RKO (cell line): ENCODE data around the gene ADD1.

Source experiments
- DNase-seq: peaks from one replicate; pipeline ENCODE4 v3.0.0-alpha.2; 2016; ENCODE audit warnings: low spot score

The ADD1 gene

DNA sequence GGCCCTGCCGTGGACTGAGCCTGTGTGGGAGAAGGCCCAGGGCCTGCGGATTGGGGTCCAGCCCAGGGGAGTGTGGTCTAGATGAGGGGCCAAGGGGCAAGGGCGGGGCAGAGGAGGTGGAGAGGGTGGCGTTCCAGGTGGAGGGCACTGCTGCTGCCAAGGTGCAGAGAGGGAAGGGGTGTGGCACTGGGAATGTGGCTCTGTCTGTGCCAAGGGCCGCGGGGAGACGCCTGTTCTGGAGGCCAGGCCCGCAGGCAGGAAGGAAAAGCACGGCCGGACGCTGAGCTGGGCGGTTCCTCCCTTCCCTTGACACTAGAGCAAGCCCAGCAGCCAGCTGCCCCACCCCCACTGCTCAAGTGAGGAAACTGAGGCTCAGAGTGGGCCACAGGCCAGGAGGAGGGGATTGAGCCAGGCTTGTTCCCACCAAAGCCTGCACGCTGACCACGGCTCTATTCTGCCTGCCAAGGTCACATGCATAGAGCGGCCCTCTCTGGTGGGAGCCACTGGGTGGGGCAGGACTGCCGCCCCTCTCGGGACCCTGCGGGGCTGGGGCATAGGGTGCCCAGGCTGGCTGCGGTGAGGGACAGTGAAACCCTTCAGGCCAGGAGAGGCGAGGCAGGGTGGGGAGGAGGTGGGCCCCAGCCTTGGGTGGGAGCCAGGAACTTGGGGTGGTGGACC, 37.8 kb upstream of the ADD1 start:
- DNase-seq = no peak

- DNase-seq = no peak
Measured at GRCh38 chr4:2806390-2807355, 37.0 kb upstream of the ADD1 start.

DNA sequence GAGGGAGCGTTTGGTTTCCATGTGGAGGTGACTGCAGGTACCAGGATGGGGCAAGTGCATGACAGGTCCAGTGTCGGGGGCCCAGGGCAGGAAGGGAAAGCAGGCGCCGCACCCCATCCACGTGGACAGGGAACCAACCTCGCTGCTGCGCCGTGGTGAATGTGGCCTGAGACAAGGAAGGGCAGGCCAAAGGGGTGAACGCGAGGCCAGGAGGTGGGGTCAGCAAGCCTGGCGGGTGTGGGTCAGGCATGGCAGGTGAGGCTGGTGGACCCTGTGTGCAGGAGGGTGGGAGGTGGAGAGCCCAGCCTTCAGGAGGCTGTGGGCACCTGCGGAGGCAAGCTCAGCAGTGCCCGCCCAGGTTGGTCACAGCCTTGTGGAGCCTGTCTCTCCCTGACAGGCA, 36.1 kb upstream of the ADD1 start:
- no peak for DNase-seq

GRCh38 chr4:2808001-2808400, 35.6 kb upstream of the ADD1 start:
- DNase-seq = no peak

GRCh38 chr4:2809610-2810180, 33.9 kb upstream of the ADD1 start:
- DNase-seq = no peak

- DNase-seq = no peak
Measured at GRCh38 chr4:2810388-2810787, 33.3 kb upstream of the ADD1 start.

DNA sequence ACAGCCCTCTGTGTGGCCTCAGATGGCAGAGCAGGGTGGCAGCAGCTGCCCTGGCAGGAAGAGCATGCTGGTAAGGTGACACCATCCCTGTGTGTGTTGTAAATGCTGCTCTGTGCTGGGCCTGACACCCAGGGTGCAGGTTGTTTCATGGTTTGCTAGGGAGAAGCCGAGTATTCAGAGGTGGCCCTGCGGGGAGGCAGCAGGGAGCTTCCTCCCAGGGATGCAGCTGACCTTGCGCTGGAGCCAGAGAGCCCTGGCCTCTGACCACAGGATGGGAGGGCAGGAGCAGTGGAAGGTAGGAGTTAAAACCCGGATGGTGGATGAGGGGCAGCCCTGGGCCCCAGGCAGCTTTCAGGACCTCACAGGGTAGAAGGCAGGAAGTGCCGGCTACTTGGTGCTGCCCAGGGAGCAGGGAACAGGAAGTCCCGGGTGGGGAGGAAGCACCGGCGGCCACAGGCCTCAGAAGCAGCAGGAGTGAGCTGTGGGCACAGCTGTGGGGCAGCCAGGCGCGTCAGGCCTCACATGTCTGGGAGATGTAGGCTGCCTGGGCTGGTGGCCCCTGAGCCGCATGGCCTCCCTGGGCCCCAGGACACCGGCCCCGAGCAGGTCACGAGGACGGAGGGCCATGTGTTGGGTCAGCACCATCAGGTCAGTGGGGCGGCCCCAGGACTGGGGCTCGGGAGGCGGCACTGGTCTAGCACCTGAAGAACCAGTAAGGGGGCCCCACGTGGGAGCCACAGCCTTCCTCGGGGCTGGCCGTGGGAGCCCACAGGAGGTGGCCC, 31.6 kb upstream of the ADD1 start:
- peak; percentile 81 for DNase-seq

DNA sequence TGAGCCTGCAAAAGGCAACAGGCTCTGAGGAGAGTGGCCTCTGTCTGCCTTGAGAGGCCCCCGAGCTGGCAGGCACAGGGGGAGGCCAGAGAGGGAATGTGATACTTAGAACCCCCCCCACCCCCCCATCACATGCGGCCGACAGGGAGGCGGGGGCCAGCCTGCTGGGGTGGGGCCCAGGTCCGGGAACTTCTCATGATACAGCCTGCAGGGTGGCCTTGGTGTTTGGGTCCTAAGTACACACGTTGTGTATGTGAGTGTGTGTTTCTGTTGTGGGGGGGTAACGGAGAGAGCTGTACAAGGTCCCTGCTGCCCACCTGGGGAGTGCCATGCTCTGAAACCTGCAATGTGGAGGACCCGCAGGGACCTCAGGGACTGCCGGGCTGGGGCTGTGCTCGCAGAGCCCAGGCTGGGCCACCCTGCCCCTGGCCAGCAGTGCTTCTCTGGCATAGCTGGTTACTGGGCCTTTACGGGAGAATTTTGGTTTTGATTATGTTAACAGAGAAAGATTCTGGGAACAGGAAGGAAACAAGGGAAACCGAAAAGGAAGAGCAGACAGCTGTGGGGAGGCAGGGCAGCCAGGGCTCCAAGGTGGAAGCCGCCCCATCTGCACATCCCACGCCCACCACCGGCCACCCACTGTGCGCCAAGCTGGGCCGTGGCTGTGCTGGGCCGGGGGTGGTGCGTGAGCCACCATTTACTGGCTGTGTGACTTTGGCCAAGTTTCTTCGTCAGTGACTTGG, 30.9 kb upstream of the ADD1 start:
- peak; percentile 38 for DNase-seq

DNA sequence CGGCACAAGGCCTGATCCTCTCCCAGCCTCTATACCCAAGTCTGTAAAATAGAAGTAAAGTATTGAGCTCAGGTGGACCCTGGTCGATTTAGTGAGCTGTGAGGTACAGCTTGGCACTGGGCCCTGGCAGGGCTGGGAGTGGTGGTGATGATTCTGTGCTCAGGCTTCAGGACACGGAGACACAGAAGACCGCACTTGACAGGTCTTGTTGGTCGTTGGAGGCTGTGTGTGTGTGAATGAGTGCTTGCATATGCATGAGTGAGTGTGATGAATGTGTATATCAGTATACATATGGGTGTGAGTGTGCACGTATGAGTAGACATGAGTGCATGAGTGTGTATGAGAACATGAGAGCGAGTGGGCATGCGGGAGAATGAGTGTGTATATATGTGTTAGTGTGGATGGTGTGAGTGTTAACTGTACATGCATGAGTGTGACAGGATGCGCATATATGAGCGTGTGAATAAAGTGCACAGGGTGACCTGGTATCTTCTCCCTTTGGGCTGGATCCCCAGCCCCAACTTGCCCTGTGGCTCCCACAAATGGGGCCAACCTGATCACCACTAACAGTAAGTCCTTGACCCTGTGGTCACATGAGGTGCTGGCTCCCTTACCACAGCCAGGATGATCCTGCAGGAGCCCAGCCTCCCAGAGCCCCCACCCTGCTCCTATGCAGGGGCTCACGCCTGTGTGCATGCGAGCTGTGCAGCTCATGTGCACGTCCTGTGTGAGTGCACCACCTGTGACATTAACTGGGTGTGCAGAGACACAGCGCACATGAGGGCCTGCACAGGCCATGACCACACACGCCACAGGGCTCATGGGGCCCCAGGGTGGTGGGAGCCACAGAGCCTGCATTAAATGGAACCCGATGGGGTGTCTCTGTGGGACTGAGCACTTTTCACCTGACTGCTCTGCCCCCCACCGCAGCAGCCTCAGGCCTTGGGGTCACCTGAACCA, 29.9 kb upstream of the ADD1 start:
- peak; percentile 40 for DNase-seq

- DNase-seq = no peak
Measured at GRCh38 chr4:2814627-2815270, 28.9 kb upstream of the ADD1 start.

GRCh38 chr4:2816401-2816954, 27.2 kb upstream of the ADD1 start:
- no peak for DNase-seq

DNA sequence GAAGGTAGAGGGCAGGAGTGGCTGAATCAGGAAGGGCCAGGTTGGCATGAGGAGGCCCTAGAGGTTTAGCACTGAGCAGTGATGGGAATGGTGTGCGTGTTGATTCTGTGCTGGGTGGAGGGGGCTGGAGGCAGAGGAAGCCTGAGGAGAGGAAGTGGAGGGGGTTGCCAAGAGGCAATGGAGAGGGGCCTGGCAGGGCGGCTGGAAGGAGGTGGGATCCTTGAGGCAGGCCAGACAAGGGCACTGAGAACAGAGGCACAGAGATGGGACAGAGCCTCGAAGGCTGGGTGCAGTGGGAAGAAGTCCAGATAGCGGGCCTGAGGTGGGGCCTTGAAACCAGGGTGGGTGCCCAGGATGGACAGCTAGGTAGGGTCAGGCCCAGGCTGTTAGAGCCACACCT, 26.5 kb upstream of the ADD1 start:
- DNase-seq = no peak

DNA sequence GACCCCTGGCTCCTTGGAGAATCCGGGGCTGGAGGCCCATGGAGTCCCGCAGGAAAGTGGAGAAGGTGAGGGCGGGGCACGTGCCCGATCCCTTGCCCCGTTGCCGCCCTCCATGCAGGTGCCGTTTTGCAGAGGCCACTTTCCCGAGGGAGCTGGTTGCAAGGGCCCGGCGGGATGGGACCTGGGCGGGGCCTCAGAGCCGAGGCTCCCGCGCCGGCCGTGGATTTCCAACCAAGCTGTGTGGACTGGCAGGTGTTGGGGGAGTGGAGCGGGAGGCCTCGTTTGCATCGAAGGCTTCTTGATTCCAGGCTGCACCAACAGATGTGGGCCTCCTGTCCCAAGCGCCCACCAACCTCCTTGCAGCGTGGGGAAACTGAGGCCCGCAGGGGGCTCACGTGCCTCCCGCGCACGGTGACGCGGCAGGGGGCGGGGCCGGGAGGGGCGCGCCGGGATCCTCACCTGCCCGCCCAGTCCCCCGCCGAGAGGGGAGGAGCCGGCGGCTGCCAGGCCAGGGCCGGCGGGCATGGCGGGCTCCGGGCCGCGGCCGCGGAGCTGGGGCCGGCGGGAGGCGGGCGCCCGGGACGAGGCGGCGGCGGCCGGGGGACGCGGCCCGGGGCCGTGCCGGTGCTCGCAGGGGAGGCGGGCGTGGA, 25.8 kb upstream of the ADD1 start:
- no peak for DNase-seq

DNA sequence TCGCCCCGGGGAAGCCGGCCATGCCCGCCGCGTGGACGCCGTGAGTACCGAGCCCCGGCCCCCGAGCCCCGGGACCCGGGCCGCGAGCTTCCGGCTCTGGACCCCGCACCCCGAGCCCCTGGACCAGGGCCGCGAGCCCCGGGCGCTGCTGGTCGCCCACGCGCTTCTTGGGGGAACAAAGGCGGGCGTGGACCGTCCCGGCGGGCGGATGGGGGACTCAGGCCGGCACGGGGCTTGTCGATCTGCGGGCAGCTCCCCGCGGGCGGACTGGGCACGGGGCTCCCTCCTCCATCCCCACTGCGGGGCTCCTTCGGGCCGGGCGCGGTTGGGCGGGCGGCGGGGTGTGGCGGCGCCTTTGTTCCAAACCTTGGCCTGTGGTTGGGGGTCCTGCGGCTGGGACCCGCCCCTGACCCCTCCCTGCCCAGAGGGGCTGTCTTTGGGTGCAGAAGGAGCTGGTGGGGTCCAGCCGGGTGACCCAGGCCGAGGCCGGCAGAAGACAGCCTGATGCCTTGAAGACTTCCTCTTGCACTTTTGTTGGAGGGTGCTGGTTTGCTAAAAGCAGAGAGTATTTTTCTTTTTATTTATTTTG, 25.2 kb upstream of the ADD1 start:
- no peak for DNase-seq

DNA sequence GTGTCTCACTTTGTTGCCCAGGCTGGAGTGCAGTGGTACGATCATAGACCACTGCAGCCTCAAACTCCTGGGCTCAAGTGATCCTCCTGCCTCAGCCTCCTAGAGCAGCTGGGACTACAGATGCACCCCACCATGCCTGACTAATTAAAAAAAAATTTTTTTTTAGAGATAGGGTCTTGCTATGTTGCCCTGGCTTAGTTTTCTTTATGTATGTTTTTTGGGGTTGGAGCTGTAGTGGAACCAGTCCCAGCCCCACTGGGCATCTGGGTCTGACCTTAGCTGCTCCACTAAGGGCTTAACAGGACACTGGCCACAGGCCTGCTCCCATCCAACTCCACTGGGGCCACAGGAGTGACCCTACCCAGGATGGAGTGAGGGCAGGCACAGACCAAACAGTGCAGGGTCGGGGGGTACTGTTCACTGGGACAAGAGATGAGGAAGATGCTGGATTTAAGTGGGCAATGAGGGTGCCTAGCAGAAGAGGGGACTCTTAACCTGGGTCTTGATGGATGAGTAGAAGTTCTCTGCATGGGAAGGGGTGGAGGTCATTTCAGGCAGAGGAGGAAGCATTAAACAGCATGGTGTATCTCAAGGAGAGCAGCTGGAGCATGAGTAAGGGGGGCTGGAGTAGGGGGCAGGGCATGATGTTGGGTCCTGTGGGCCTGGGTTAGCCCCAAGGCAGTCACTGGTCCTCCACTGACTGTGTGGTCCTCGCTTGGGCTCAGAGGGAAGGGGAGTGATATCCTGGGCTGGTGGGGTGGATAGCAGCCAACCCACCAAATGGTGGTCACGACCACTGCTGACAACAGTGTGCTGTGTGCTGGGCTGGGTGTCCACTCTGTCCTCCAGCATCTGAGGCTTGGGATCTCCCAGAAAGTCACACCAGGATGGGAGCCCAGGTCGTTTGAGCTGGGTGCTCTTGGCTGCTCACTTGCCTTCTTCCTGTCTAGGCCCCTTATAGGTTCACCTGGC, 24.1 kb upstream of the ADD1 start:
- no peak for DNase-seq

- DNase-seq = no peak
Measured at GRCh38 chr4:2820216-2820982, 23.2 kb upstream of the ADD1 start.
